SKM-1 treated with dmso at 0.1 percent for 144 hours (cell line): ENCODE results near the gene RPS19BP1.

Experiments
- DNase-seq: peaks from one replicate; lab custom pipeline; 2025; ENCODE audit not compliant: unreplicated experiment; lab: John Stamatoyannopoulos, UW

The RPS19BP1 gene

DNA sequence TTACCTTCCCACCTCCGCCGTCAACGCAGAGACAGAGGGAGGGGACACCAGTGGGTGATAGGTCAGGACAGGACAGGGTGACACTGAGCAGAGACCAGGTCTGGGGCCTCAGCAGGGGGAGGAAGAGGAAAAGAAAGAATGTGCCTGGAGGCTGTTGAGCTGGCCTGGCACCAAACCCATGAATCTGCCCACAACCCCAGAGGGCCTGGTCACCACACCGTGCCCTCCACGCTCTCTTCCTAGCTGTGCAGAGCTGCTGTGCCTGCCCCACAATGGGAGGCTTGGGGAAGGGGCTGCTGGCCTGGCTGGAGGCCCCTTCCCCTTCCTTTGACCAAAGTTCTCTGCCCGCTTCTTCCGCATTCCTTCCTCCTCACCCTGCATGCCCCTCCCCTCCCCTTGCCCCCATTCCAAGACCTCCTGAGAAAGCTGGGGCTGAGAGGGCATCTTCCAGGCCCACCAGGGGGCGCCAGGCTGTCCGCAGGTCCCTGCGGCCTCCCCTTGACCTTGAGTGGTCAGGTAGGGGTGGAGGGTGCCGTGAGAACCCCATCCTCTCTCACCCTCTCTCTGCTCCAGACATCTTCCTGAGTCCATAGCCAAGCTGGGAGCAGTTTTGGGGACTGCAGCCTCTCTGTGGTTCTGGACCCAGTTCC lies 27.0 kb upstream of the RPS19BP1 start:
- no peak for DNase-seq

- DNase-seq: no peak
Observed at GRCh38 chr22:39558950-39559349, 26.4 kb upstream of the RPS19BP1 start.

GRCh38 chr22:39558254-39558727 lies 25.7 kb upstream of the RPS19BP1 start:
- DNase-seq: no peak

- DNase-seq: no peak
Observed at GRCh38 chr22:39556970-39557841, 24.7 kb upstream of the RPS19BP1 start.

- DNase-seq: no peak
Observed at GRCh38 chr22:39554151-39554550, 21.6 kb upstream of the RPS19BP1 start.

- DNase-seq: no peak
Observed at GRCh38 chr22:39553429-39553828, 20.9 kb upstream of the RPS19BP1 start.

DNA sequence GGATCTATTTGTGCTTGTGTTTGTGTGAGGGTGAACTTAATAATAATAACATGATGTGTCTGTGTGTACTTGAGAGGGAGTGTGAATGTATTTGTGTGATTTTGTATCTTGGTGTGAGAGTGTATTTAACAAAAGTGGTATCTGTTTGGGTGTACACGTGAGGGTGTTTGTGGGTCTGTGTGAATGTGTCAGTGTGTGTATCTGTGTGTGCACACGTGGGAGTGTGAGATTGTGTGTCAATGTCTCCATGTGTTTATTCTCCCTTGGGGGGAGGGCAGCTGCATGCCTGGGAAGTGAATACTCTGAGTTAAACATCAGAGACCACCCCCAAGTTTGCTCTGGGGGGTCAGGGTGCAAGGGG lies 15.0 kb upstream of the RPS19BP1 start:
- DNase-seq: no peak

DNA sequence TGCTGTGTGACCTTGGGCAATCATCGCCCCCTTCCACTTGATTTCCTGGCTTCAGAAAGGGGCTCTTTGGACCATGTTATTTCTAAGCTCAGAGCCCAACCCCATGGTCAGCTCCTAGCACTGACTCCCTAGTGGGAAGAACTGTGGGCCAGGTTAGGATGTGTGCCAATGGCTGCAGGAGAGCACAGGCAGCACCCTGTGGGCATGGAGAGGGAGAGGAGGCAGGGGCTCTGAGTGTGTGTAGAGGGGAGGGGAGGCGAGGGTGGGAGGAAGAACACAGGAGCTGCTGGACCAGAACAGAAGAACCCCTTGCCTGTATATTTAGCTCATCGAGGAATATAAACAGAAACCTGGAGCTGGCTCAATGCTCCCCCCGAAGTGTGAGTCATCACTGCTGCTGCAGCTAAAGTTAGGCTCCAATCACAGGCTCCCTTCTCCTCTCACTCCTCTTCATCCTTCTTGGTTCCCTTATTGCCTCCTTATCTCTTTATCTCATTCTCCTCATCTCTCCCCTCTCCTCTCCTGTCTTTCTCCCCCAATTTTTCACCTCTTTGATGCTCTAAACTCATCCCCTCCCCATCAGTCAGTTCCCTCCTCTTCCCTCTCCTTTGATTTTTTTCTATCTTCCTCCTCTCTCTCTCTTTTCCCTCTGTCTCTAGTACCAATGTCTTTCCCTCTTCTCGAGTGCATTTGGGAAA lies 14.5 kb upstream of the RPS19BP1 start:
- no peak for DNase-seq

DNA sequence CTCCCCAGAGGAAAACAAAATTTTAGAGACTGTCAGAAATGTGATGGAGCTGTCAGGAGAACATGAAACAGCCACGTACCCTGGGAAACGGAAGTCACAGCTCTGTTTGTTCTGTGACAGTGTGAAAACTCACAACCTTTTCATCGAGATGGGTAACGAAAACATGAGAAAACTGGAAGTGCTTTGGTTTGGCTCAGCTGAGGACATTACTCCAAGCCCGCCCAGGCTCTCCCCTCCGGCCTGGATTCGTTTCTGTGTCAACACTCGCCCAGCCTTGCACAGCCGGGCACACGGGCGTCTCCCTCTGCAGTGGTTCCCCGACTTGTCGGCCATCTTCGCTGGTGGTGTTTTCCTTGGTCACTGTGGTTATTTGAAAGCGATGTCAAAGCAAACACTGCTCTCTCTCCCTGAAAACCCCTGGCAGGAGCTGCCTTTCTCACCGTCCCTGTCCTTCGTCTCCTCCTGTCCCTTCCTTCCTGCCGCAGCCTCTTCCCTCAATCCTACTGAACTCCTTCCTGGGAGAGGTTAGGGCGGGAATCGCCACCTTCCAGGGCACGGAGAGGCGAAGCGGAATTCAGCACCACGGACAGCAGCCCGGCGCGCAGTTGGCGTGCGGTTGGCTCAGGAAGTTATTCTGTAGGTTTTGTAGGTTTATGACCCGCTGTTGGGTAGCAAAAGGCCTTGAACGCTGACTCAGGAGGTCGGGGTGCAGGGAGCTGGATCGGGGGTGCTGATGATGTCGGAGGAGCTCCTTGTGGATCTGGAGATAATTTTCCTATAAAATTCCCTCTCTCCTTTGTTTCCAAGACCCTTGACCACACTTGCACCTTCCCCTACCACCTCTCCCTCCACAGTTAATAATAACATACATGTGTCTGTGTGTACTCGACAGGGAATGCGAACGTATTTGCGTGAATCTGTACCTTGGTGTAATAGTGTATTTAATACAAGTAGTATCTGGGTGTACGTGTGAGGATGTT lies 13.1 kb upstream of the RPS19BP1 start:
- no peak for DNase-seq

DNA sequence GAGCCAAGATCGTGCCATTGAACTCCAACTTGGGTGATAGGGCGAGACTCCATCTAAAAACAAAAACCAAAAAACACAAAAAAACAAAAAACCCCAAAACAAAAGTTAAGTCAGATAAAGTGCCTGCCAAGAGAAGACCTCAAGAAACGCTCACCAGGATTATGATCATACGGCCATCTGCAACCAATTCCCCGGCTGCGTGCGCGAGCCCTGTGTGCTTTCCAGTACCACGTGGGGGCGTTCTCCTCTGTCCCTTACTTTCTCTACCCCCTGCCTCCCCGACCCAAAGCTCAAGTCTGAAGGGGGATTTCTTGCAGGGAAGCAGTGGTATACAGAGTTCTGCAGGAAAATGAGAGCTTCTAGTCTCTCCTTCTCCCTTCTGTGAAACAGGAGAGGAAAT lies 10.5 kb upstream of the RPS19BP1 start:
- peak; percentile 8 for DNase-seq

GRCh38 chr22:39537975-39538374 lies 5.4 kb upstream of the RPS19BP1 start:
- DNase-seq: no peak

DNA sequence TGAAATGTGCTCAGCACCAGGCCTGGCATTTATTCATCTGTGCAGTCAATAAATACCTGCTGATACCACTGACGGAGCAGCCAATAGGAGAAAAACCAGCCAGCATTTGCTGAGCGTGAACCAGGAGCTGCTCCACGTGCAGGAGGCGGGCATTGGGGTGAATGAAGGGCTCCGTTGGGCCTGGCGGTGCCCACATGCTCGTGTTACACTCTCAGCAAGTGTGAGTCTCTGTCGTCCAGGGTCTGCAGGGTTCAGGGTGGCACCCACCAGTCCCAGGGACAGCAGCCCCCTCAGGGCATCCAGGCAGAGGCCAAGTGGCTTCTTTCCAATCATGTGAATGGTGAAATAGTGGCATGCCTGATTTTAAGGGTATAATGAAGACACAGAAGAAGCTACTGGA lies 4.2 kb upstream of the RPS19BP1 start:
- no peak for DNase-seq

GRCh38 chr22:39535831-39536449 lies 3.4 kb upstream of the RPS19BP1 start:
- DNase-seq: no peak

DNA sequence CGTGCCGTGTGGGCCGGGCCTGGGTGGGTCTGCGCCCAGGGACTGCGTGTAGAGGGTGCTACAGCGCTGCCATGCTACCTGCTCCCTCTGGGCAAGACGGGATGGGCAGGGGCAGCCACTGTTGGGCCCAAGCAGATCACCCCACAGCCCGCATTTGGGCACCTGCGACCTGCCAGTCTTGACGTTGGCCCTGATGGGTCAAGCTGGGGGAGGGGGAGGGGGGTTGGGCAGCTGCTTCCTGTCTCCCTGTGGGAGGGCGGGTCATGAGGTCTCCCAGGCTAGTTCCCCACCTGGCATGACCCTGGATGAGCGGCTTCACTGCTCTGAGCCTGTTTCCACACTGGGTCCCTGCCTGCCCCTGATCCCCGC lies 2.8 kb upstream of the RPS19BP1 start:
- DNase-seq: no peak

DNA sequence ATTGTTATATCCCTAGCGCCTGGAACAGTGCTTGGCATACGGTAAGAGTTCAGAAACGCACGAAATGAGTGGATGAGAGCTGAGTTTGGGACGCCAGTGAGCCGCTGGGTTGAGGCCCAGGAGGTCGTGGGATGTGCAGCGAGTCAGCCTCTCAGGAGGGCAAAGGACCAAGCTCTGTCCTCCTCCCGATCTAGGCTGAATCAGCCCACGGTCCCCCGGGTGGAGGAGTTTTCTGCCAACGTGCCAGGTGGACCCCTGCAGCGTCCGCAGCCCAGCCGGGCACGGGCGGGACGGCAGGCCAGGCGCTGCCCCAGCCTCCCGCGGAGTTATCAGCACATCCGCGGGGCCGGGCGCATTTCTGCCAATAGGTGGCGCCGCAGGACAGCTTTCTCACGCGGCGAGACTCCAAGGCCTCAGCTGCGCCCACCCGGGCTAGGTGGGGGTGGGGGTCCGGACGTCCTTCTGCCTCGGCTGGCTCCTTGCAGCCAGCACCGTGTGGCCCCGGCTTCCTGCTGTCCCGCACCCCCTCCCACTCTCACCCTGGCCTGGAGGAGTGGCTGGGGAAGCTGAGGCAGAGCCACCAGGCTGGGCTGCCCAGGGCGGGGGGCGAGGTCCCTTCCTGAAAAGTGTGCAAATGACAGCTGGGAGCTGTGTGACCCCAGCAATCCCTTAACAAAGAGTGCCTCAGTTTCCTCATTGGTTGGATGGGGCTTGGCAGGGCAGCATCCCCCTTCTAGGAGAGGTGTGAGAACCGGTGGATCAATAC lies 2.2 kb upstream of the RPS19BP1 start:
- DNase-seq: peak; percentile 35

GRCh38 chr22:39534092-39534506 lies 1.6 kb upstream of the RPS19BP1 start:
- DNase-seq: no peak

DNA sequence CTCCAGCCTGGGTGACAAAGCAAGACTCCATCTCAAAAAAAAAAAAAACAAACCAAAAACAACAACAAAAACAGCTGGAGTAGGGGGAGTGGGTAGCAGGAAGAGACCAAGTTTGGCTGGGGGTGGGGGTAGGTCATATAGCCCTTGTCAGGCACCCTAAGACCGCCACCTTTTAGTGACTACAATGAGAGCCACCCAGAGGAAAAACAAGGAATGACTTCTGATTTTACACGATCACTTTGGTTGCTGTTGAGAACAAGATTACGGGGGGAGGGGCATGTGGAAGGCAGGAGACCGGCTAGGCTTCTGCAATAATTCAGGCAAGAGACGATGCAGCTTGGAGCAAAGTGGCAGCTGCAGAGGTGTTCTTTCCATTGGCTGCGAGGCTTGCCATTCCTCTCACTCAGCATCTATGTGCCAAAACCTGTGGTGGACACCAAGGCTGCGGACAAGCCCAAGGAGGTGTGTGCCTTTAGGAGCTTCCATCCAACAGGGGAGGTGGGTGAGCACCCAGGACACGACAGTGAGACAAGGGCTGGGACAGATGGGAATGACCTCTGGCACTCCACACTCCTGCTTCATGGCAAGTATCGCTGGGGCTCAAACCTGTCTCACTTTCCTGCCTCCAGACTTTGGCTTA lies 1.7 kb downstream of the RPS19BP1 start:
- peak; percentile 60 for DNase-seq

- no peak for DNase-seq
Observed at GRCh38 chr22:39530116-39530515, 2.4 kb downstream of the RPS19BP1 start.

- no peak for DNase-seq
Observed at GRCh38 chr22:39529487-39529851, 3.1 kb downstream of the RPS19BP1 start.
